Measurements from ENCODE around the gene CHMP4A.
A peak's percentile ranks its signal among the peaks of the same experiment; 100 is the strongest.

Gene CHMP4A
- long read RNA-seq, donor 1, transcript CHMP4A-201 (6 exons, 1,393 nt): major isoform, 20 of 26 reads
- long read RNA-seq, donor 1, partial matches to known transcripts: 0 of 26 reads
- long read RNA-seq, donor 1, other reads (novel, unspliced or antisense): 0 of 26 reads
- long read RNA-seq, donor 2, transcript CHMP4A-201 (6 exons, 1,393 nt): major isoform, 16 of 18 reads
- long read RNA-seq, donor 2, partial matches to known transcripts: 0 of 18 reads
- long read RNA-seq, donor 2, other reads (novel, unspliced or antisense): 0 of 18 reads
- long read RNA-seq, donor 3, transcript CHMP4A-201 (6 exons, 1,393 nt): major isoform, 7 of 9 reads
- long read RNA-seq, donor 3, partial matches to known transcripts: 0 of 9 reads
- long read RNA-seq, donor 3, other reads (novel, unspliced or antisense): 0 of 9 reads
- long read RNA-seq, donor 4, transcript CHMP4A-201 (6 exons, 1,393 nt): major isoform, 23 of 29 reads
- long read RNA-seq, donor 4, partial matches to known transcripts: 0 of 29 reads
- long read RNA-seq, donor 4, other reads (novel, unspliced or antisense): 0 of 29 reads
- long read RNA-seq, donor 5, transcript CHMP4A-201 (6 exons, 1,393 nt): major isoform, 28 of 32 reads
- long read RNA-seq, donor 5, partial matches to known transcripts: 0 of 32 reads
- long read RNA-seq, donor 5, other reads (novel, unspliced or antisense): 0 of 32 reads
- long read RNA-seq, donor 6, transcript CHMP4A-201 (6 exons, 1,393 nt): major isoform, 15 of 23 reads
- long read RNA-seq, donor 6, partial matches to known transcripts: 6 of 23 reads
- long read RNA-seq, donor 6, other reads (novel, unspliced or antisense): 0 of 23 reads
- long read RNA-seq, donor 7: 0 reads
- long read RNA-seq, donor 8, transcript CHMP4A-201 (6 exons, 1,393 nt): major isoform, 23 of 25 reads
- long read RNA-seq, donor 8, partial matches to known transcripts: 0 of 25 reads
- long read RNA-seq, donor 8, other reads (novel, unspliced or antisense): 0 of 25 reads

- DNase-seq: peak; percentile 97
These were observed at the start of gene CHMP4A for GRCh38 chr14:24212924-24213865. TSS of gene CHMP4A (minus strand) at chr14:24213488. CDS start at chr14:24213439, 49 bp downstream.

- DNase-seq: no peak
These were observed 48.7 kb upstream of the CHMP4A start for GRCh38 chr14:24261969-24262327.

- DNase-seq: no peak
These were observed 48.1 kb upstream of the CHMP4A start for GRCh38 chr14:24261256-24261968.

GRCh38 chr14:24260780-24261157 is 47.5 kb upstream of the CHMP4A start:
- no peak for DNase-seq

- no peak for DNase-seq
These were observed 46.9 kb upstream of the CHMP4A start for GRCh38 chr14:24260026-24260779.

- no peak for DNase-seq
These were observed 46.2 kb upstream of the CHMP4A start for GRCh38 chr14:24259282-24260025.

- no peak for DNase-seq
These were observed 45.4 kb upstream of the CHMP4A start for GRCh38 chr14:24258548-24259265.

GRCh38 chr14:24258119-24258518 is 44.8 kb upstream of the CHMP4A start:
- DNase-seq: no peak

- DNase-seq: no peak
These were observed 43.7 kb upstream of the CHMP4A start for GRCh38 chr14:24256960-24257359.

GRCh38 chr14:24255931-24256711 is 42.8 kb upstream of the CHMP4A start:
- DNase-seq: no peak

GRCh38 chr14:24255438-24255837 is 42.1 kb upstream of the CHMP4A start:
- DNase-seq: no peak

- DNase-seq: no peak
These were observed 41.5 kb upstream of the CHMP4A start for GRCh38 chr14:24254630-24255392.

- DNase-seq: no peak
These were observed 40.6 kb upstream of the CHMP4A start for GRCh38 chr14:24253936-24254335.

GRCh38 chr14:24252289-24253124 is 39.2 kb upstream of the CHMP4A start:
- DNase-seq: no peak

- DNase-seq: no peak
These were observed 38.6 kb upstream of the CHMP4A start for GRCh38 chr14:24251880-24252288.

- DNase-seq: no peak
These were observed 37.1 kb upstream of the CHMP4A start for GRCh38 chr14:24250354-24250753.
